HS-5 (cell line): ENCODE data around the gene LRRTM3.

Source experiments
- DNase-seq: peaks from one replicate; pipeline ENCODE4 v3.0.0-alpha.2; 2012; ENCODE audit warnings: low read depth

Gene LRRTM3

GRCh38 chr10:66925896-66926715 lies at the start of gene LRRTM3:
TSS of gene LRRTM3 (plus strand) at chr10:66926036.
- peak; percentile 40 for DNase-seq

- no peak for DNase-seq
Measured at GRCh38 chr10:66877361-66877760, 48.5 kb upstream of the LRRTM3 start.

- no peak for DNase-seq
Measured at GRCh38 chr10:66880292-66880691, 45.5 kb upstream of the LRRTM3 start.

- DNase-seq, result no peak
Measured at GRCh38 chr10:66880826-66881225, 45.0 kb upstream of the LRRTM3 start.

- no peak for DNase-seq
Measured at GRCh38 chr10:66881814-66882213, 44.0 kb upstream of the LRRTM3 start.

- DNase-seq, result no peak
Measured at GRCh38 chr10:66882271-66882670, 43.6 kb upstream of the LRRTM3 start.

- DNase-seq, result no peak
Measured at GRCh38 chr10:66886848-66887247, 39.0 kb upstream of the LRRTM3 start.

GRCh38 chr10:66888237-66888636 lies 37.6 kb upstream of the LRRTM3 start:
- no peak for DNase-seq

- DNase-seq, result no peak
Measured at GRCh38 chr10:66892871-66893270, 33.0 kb upstream of the LRRTM3 start.

GRCh38 chr10:66910671-66911070 lies 15.2 kb upstream of the LRRTM3 start:
- no peak for DNase-seq

GRCh38 chr10:66916030-66916429 lies 9.8 kb upstream of the LRRTM3 start:
- DNase-seq, result no peak

- DNase-seq, result no peak
Measured at GRCh38 chr10:66917104-66917503, 8.7 kb upstream of the LRRTM3 start.

- no peak for DNase-seq
Measured at GRCh38 chr10:66919248-66919647, 6.6 kb upstream of the LRRTM3 start.

GRCh38 chr10:66924674-66925345 lies 1.0 kb upstream of the LRRTM3 start:
- DNase-seq, result no peak

- DNase-seq, result no peak
Measured at GRCh38 chr10:66925373-66925772, 463 bp upstream of the LRRTM3 start.

- DNase-seq, result no peak
Measured at GRCh38 chr10:66926841-66927240, 1.0 kb downstream of the LRRTM3 start.

GRCh38 chr10:66927251-66927935 lies 1.6 kb downstream of the LRRTM3 start:
- DNase-seq, result no peak

- no peak for DNase-seq
Measured at GRCh38 chr10:66927971-66928770, 2.3 kb downstream of the LRRTM3 start.

- no peak for DNase-seq
Measured at GRCh38 chr10:66928776-66929175, 2.9 kb downstream of the LRRTM3 start.

GRCh38 chr10:66929375-66929774 lies 3.5 kb downstream of the LRRTM3 start:
- DNase-seq, result no peak

- peak; percentile 39 for DNase-seq
Measured at GRCh38 chr10:66931340-66931948, 5.6 kb downstream of the LRRTM3 start.

GRCh38 chr10:66931949-66932343 lies 6.1 kb downstream of the LRRTM3 start:
- no peak for DNase-seq
